Middle frontal gyrus (tissue), 1 donor: Measurements from ENCODE around the gene INPP4B.
"Not testable (repeated sequence)": the region's sequence is repeated elsewhere in the genome, so short reads cannot be mapped to it uniquely, and the experiment has no call there.

ENCODE experiments used
- DNase-seq: peaks from one replicate; pipeline ENCODE4 v3.0.0-alpha.2; 2015; ENCODE audit warnings: low spot score; ENCODE audit errors: extremely low spot score

Gene INPP4B

DNA sequence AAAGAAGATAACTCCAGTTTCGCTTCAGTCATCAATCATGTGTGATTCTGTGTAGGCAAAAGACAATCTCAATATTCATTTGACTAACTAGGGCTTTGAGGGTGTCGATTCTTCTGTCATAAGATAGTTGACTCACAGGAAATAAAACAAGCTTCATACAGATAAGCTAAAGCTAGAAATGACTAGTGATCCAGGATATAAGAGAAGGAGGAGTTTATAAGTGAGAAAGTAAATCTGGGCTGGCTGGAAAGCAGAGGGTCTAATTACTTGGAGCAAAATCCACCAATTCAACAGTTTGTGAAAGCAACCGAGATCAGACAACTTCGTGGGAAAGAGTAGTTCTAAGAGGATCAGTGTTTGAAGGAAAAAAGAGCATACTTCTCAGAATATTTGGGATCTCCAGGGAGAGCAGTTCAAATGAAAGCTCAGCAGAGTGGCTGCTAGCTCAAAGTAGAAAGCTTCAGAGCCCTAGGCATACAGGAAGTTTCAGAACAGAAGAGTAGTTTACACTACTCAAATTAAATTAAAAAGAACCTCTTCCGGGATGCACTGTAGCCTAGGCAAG is 429.3 kb downstream of the INPP4B start:
- DNase-seq: no peak

DNA sequence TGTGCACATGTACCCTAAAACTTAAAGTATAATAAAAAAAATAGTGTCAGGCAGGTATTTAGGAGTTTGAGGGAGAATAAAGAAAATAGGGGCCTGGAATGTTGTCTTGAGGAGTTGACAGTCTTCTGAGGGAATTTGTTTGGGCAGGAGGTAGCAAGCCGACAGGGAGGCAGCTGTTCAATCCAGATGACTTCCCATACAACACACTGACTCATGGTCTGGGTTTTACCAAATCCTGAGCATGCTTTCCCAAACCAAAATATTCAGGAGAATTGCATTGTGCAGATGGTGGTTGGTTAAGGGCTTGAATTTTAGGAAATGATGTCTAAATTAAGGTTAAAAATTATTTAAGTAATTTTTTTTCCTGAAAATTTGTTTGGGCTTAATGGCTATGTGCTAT is 430.0 kb downstream of the INPP4B start:
- no peak for DNase-seq

DNA sequence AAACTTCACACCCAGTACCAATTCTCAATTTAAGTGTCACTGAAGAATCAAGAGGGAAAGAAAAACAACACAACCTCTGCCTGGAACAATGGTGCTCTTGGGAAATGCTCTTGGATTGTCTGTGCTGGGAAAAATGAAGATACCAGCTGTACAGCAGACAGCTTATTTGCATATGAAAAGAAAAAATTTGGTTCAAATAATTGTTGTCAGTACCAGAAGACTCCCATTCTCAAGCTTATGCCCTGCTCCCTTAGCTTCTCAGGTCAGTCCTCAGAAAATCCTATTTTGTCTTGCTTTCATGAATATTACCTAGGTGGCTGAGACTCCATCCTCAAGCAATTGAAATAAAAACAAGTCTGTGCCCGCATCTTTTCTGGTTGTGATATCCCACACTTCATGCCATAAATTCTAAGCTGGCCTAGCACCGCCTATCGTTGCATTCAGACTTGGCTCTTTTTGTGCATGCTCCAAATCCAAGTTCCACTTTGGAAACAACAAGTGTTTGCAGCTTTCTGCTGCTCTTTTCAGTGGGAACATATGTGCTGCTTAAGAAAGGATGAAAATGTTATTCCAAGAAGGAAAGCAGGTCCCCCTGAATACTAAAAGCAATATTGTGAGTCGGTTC is 431.6 kb downstream of the INPP4B start:
- peak; percentile 46 for DNase-seq

DNA sequence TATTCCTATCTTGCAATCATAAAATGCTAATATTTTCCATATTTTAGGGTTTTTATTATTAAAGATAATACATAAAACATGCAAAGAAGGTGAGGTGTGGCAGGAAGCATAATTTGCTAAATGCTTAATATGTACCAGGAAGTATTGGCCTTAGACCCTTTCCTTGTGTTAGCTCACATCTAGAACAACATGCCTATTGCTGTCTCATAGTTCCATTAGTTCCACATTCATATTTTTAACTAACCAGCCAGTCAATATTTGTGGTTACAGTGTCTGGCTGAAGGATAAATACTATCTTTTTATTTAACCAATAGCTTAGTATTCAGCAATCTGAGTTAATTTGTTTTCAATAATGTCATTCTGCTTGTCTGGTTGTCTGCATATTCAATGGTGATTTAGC is 432.6 kb downstream of the INPP4B start:
- no peak for DNase-seq

DNA sequence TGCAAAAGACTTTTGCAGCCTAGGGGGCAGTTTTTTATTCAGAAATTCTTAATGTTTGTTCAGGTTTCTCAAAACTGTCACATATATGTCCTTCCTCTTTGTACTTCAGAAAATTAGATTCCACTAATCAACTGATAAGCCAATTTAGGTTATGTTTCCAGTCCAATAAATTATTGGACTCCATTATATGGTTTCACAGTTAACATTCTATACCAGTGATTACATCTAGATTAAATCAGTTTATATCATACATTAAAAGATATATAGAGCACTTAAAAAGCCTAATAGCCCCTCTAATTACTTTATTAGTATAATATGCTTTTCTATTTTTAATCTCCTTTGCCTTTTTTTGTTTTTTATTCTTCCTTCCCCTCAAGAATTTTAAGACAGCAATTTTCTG is 434.1 kb downstream of the INPP4B start:
- DNase-seq: no peak

DNA sequence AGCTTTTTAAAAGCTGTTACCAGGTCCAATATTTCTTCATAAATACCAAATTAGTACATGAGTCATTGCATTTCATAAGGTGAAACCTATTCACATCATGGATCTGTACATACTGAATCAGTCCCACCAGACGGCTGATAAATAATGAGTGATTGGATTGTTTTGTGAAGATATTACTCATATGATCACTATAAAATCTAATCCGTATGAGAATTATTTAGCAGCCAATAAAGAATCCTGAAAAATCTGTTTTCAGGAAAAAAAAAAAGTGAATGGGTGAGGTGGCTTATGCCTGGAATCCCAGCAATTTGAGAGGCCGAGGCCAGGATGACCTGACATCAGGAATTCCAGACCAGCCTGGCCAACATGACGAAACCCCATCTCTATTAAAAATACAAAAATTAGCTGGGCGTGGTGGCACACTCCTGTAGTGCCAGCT is 438.1 kb downstream of the INPP4B start:
- no peak for DNase-seq

DNA sequence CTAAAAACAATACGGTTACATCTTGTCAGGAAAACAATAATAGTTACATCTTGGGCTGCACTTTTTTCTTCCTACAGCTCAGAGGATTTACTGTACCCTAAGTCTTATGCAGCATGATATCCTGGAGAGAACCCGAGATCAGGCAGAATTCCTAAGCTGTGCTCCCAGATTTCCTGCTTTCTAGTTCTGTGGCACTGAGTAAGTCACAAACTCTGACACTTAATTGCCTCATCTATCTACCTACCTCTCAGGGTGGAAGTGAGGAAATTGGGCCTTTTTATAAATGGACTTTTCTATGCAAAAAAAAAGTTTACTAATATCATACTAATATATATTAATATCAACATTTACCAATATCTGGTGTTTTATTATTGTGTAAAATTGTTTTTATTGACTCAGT is 438.5 kb downstream of the INPP4B start:
- DNase-seq: no peak

DNA sequence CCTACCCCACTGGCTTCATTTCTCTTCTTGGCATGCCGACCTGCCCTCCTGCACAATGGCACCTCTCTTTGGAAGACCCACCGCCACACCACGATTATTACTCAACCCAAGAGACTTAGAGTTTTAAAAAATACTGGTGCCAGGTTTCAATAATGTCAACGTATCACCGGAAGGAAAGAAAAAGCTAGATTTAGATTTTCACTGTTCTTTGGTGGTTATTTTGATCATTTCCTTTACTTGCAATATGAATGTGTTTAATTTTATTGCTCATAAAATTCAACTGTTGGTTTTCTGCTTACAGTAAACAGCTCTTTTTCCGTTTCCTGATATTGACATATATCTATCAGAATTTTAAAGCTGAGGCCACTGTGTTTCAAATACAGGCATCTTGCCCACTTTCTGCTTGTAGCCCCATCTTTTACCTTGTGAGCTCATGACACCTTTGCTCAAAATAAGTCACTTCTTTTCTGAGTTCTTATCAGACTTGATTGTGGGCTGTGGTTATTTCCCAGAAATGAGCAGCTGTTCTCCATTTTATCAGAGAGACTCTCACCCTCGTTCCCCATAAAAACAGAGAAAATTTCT is 439.1 kb downstream of the INPP4B start:
- no peak for DNase-seq

DNA sequence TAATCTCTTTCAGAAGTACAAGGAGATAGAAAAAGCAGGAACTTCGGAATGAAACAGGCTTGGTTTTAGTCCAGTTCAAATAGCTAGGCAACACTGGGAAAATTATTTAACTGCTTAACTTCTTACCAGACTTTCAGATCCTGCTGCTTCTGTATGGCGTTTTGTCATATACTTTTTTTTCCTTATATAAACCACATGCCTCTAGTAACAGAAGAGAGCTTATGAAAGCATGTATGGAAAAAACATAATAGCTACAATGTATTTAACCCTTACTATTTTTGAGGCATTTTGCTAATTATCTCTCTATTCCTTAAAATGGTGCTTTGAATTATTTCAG is 439.6 kb downstream of the INPP4B start:
- DNase-seq: no peak

DNA sequence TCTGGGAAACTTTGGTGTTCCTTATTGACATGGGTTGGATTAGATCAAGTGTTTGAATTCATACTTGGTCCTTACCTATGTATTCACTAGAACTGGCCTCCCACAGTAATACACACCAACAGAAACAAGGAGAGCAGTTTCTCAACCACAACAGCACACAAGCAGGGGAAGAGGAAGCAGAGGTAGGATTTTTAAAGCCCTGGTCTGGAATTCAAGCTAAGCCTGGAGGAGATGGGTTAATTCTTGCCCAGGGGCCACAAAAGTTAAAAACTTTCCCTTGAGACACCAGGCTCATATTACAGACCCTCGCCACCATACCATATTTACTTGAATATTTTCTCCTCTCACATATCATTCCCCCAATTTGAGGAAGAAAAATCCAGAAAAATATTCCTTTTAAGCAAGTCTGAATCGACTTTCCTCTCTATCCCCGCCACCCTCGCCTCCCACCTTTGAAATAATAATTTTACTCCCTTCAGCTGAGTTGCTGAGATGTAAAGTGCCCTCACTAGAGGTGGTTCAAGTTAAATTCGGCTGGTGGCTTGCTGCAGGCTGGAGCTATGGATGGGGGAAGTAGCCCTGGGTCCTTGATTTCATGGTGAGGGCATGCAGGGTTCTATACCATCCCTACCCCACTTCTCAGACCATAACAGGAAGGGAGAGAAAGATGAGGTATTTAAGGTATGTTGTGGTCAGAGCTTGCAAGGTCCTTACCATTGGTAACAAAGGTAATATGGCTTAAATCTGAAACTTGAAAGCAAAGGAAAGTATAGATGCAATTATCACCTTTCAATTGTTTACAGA is 440.2 kb downstream of the INPP4B start:
- no peak for DNase-seq

DNA sequence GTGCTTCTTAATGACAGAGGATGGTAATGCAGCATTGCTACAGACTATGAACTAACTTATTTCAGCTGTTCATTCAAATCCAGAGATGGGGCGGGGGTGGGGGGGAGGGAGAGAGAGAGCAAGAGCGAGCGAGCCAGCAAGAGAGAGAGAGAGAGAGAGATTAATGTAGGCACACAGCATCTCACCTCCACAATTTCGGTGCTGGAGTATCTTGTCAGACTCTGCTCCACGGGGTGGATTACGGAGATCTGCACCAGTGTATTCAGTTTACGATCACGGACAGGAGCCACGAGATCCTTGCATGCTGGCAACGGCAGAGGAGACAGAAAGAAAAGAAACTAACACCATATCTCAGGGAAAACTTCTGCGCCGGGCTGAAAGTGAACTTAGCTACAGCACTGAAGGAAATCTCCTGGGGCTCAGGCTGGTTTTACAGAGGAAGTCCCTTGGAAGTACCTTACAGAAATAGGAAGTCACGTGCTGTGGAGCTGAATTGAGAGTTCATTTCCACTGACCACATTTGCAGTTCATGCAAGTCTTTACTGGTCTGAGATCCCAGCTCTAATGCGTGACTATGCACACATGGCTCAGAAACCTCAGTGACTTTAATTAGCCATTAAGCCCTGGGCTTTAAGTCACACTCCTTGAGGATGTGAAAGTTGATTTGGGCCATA is 440.9 kb downstream of the INPP4B start:
- no peak for DNase-seq

DNA sequence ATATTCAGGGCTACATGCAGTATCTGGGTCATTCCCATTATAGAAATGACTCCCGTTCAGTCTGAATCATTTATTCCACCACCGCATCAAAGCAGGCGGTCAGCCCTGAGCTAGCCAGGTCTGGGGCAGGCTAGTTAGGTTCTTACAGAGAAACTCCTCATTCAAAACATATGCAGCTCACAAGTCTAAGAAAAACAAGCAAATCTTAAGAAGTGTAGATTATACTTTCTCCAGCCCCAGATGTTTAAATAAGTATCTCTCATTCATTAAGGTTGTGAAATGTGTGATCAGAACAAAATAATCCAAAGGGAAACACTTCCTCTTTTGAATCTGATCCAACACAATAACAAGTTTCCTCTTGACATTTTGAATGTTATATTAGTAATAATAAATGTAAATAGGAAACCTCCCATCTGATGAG is 441.9 kb downstream of the INPP4B start:
- DNase-seq: no peak

DNA sequence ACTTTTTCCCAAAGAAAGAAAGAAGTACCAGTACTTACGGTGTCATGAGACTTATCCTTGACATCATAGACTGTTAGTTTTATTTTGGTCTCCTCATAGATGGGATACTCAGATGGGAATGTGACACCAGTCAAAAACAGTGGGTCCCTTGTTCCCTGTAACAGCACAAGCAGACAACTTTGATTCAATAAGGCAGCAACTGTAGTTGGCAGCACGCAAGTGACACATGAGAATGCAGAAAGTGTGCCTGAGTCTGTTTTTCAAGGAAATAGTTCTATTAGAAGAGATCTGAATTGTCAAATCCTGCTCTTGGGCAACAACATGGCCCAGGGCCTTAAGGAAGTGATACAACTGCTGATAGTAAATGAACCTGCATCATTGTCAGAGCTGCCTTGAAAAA is 443.2 kb downstream of the INPP4B start:
- DNase-seq: no peak

DNA sequence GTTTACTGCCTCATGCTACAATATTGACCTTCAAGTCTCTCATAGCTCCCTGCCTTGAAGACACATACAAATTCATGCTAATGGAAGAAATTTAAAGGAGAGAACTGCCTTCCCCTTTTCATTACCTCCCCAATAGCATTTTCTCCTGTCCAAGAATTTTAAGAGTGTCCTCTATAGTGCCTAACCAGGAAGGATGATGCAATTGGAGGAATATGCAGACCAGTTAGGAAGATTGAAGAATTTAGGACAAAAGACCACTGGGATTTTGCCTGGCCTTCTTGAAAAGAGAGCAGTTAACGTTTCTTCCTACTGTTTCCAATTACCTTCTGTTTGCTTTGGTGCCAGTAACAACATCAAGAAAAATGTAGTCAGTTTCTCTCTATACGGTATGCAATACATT is 443.9 kb downstream of the INPP4B start:
- no peak for DNase-seq

DNA sequence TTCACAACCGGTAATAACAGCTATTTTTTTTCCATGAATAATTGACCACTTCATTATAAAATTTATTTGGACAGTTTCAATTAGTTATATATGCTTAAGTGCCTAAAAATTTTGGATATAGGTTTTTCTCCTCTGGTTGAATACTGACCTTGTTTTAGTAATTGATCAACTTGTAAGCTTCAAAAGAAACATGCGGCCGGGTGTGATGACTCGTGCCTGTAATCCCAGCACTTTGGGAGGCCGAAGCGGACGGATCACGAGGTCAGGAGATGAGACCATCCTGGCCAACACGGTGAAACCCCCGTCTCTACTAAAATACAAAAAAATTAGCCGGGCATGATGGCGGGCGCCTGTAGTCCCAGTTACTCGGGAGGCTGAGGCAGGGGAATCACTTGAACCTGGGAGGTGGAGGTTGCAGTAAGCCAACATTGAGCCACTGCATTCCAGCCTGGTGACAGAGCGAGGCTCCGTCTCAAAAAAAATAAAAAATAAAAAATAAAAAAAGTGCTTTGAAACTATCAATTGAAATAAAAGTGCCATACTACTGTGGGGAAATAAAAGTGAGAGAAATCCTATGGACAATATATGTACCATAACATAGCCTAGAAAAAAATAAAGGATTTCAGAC is 448.6 kb downstream of the INPP4B start:
- DNase-seq: not testable (repeated sequence)

DNA sequence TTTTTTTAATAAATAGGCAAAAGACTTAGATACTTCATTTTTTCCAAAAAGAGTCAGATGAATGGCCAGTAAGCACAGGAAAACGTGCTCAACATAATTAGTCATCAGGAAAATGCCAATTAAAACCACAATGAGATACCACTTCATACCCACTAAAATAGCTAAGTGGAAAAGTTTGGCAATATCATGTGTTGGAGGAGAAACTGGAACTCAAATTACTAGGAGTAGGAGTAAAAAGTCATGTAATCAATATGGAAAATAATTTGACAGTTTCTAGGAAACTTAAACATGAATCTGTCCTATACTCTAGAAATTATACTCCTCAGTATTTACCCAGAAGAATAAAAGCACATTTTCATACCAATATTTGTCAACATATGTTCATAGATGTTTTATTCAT is 449.8 kb downstream of the INPP4B start:
- DNase-seq: no peak

DNA sequence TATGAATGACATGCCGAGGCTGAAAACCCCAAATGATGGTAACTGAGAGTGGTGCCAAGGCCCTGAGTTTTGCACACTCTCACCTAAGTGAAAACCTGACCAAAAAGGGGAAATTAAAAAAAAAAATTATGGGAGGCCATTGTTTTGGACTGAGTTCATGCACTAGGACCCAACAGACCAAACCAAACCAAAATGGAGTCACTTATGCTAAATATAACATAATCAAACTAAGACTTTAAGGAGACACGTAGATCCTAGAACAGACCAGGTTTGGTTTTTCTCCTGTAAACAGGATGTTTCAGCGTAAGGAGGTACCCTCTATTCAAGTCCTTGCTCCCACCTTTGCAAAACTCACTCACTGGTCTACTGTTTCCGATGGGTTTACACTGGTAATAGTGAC is 453.0 kb downstream of the INPP4B start:
- DNase-seq: no peak

DNA sequence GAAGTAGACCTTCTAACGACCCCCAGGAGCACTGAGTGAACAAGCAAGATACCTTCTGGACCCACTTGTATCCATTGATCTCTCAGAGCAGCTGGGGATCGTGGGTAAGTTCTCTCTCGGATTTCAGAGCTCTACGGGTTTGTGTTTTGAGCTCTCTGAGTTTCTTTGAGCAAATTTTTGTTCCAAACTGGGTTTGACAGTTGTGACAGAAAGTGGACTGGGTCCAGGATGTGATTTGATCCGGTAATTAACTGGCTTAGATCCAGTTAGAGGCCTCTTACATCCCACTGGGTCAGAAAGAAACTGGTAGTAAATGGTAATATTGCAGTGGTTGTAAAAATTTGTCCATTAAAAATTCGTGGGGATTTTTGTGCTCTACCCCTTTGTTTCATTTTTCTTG is 459.2 kb downstream of the INPP4B start:
- no peak for DNase-seq

DNA sequence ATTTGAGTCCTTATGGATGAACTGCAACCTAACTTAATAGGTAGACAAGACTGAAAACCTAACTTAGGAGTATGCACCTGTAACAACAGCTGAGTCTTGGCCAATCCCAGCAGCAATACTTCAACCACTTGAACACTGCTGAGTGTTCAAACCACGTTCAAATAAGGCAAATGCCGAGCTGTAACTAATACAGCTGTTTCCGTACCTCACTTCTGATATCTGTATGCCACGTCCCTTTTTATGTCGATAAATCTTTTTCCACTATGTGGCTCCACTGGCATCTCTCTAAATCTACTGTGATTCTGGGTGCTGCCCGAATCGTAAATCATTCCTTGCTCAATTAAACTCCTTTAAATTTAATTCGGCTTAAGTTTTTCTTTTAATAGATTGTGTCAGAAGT is 459.7 kb downstream of the INPP4B start:
- no peak for DNase-seq

DNA sequence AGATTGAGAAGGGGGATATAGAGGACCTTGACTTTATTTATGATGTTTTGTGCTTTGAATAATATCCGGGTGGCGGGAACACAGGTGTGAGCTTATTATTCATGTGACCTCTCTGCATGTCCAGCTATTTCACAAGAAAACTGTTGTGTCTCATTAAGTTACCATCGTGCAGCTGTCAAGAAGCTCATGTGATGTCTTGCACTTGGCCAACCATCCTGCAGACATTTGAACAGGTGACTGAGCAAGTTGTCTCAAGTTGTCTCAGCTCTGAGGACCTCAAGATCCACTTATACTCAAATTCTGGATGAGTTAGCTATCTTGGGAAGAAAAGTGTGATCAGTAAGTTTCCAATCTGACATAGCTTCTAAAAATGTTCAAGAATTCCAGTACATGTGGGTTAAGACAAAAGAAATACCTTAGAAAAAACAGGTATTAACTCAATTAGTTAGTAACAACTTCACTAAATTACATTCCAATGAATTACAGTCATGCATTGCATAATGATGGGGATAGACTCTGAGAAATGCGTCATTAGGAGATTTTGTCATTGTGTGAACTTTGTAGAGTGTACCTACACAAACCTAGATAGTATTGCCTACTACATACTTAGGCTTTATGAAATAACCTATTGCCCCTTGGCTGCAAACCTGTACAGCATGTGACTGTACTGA is 462.2 kb downstream of the INPP4B start:
- no peak for DNase-seq

DNA sequence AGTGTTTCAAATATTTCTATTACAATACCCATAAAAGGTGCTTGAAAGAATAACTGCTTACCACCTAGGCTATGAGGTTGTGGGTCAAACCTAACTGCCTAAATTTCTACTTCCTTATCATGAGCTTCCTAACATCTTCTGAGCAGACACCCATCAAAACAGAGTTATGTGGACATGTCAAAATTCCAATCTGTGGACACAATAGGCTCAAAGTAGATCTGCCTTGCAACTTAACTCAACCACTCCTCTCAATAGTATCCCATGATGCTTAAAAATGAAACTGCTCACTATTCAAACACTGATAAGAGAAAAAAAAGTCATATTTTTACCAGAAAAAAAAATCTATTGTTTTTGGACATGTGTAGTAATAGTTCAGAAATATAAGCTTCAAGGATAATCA is 462.7 kb downstream of the INPP4B start:
- DNase-seq: no peak
